PC-9 (cell line): ENCODE measurements around the gene PDZD7.

Experiments used
- EZH2 ChIP-seq: fragments of 200-600 bp; sonication (generic); IDR thresholded peaks from 2 replicates; pipeline ENCODE4 v1.8.0; 2017; ENCODE audit warnings: antibody characterized with exemption, low read depth
- TF ChIP-seq, protein P1 (sequence below): fragments of 200-600 bp; sonication (generic); conservative IDR thresholded peaks from 2 replicates; pipeline ENCODE4 v1.6.1; 2017; ENCODE audit warnings: mixed run types, antibody characterized with exemption, mild to moderate bottlenecking, moderate library complexity

DNA sequence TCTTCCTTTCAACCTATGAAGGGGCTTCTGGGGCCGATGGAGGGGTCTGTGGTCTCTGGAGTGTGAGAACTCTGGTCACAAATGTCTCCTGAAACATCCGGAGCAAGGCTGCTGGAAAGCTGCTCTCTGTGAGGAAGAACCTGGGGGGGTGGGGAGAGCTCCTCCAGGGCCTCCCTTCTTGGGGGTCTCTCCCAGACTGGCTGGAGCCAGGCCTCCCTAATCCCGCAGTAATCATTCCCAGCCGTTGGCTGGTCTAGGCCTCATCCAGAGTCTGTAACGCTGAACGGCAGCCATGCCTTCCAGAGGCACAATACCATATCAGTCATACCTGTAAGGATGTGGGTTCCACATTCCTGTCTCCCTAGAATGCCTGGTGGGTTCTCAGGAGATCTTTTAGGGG lies 35.7 kb downstream of the PDZD7 start:
- TF ChIP-seq EZH2, result no peak
- TF ChIP-seq, protein P1, sequence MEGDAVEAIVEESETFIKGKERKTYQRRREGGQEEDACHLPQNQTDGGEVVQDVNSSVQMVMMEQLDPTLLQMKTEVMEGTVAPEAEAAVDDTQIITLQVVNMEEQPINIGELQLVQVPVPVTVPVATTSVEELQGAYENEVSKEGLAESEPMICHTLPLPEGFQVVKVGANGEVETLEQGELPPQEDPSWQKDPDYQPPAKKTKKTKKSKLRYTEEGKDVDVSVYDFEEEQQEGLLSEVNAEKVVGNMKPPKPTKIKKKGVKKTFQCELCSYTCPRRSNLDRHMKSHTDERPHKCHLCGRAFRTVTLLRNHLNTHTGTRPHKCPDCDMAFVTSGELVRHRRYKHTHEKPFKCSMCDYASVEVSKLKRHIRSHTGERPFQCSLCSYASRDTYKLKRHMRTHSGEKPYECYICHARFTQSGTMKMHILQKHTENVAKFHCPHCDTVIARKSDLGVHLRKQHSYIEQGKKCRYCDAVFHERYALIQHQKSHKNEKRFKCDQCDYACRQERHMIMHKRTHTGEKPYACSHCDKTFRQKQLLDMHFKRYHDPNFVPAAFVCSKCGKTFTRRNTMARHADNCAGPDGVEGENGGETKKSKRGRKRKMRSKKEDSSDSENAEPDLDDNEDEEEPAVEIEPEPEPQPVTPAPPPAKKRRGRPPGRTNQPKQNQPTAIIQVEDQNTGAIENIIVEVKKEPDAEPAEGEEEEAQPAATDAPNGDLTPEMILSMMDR, result no peak
